Hepatocyte (in vitro differentiated cells): ENCODE measurements around the gene TTLL5. TPM values are rescaled to one million over a fixed set of nuclear protein-coding genes. Genes with fewer than 3 reads are reported as not detected.
A peak's percentile ranks its signal among the peaks of the same experiment; 100 is the strongest.

Experiments
- DNase-seq: peaks from one replicate; pipeline ENCODE4 v3.0.0-alpha.2; 2016; ENCODE audit warnings: low spot score
- H2AFZ ChIP-seq: fragments of 200-600 bp; sonication (generic); 2 replicates; pipeline ENCODE4 v1.6.0; 2016; ENCODE audit warnings: antibody characterized with exemption, mild to moderate bottlenecking
- H3K27ac ChIP-seq: fragments of 200-600 bp; sonication (generic); 2 replicates; pipeline ENCODE4 v1.5.1; 2016; ENCODE audit warnings: mild to moderate bottlenecking
- H3K27me3 ChIP-seq: fragments of 200-600 bp; sonication (generic); 2 replicates; pipeline ENCODE4 v1.6.1; 2016
- H3K36me3 ChIP-seq: fragments of 200-600 bp; sonication (generic); replicated peaks from 2 replicates; pipeline ENCODE4 v1.5.1; 2016; ENCODE audit warnings: low read depth; ENCODE audit not compliant: insufficient read depth
- H3K4me1 ChIP-seq: fragments of 200-600 bp; sonication (generic); 2 replicates; pipeline ENCODE4 v1.5.1; 2016; ENCODE audit warnings: mild to moderate bottlenecking, moderate library complexity; ENCODE audit not compliant: insufficient read depth
- H3K4me2 ChIP-seq: fragments of 200-600 bp; sonication (generic); 2 replicates; pipeline ENCODE4 v1.6.0; 2016
- H3K4me3 ChIP-seq: fragments of 200-600 bp; sonication (generic); 2 replicates; pipeline ENCODE4 v1.5.1; 2016; ENCODE audit warnings: mild to moderate bottlenecking
- H3K79me2 ChIP-seq: fragments of 200-600 bp; sonication (generic); 2 replicates; pipeline ENCODE4 v1.6.0; 2017; ENCODE audit warnings: mild to moderate bottlenecking
- H3K9me2 ChIP-seq: fragments of 200-600 bp; sonication (generic); replicated peaks from 2 replicates; pipeline ENCODE4 v1.6.0; 2017; ENCODE audit warnings: mild to moderate bottlenecking; ENCODE audit not compliant: insufficient read depth
- H3K9me3 ChIP-seq: fragments of 200-600 bp; sonication (generic); 2 replicates; pipeline ENCODE4 v1.5.1; 2016; ENCODE audit warnings: low read depth, mild to moderate bottlenecking
- H4K20me1 ChIP-seq: fragments of 200-600 bp; sonication (generic); 2 replicates; pipeline ENCODE4 v1.6.0; 2016; ENCODE audit warnings: mild to moderate bottlenecking; ENCODE audit not compliant: insufficient read depth, poor library complexity, severe bottlenecking
- EZH2 ChIP-seq: fragments of 200-600 bp; sonication (generic); IDR thresholded peaks from 2 replicates; pipeline ENCODE4 v1.6.1; 2016; ENCODE audit warnings: antibody characterized with exemption, mild to moderate bottlenecking, borderline replicate concordance
- EZH2phosphoT487 ChIP-seq: fragments of 200-600 bp; sonication (generic); IDR thresholded peaks from one replicate; pipeline ENCODE4 v1.6.1; 2018; ENCODE audit warnings: antibody characterized with exemption, mild to moderate bottlenecking, low read depth, moderate library complexity; ENCODE audit not compliant: unreplicated experiment, severe bottlenecking
- WGBS: methylation state at CpG from one replicate; pipeline ENCODE4 v1.1.6; 2016; ENCODE audit warnings: low lambda C conversion rate; ENCODE audit errors: missing lambda C conversion rate; 5-methylcytosine and 5-hydroxymethylcytosine counted together
- polyA plus RNA-seq: library from polyadenylated mRNA; unstranded; fragments of >200 nt; fragmentation: Nextera tagmentation; extraction: Ambion mirVana; gene quantifications from 2 replicates; pipeline ENCODE4 v1.2.1, GENCODE V29; 2016
- total RNA-seq: library from RNA; depleted of rRNA; stranded (reverse); fragments of >200 nt; gene quantifications from 2 replicates; pipeline ENCODE4 v1.2.3, GENCODE V29; 2014
- TF ChIP-seq, protein P1 (sequence below): fragments of 200-600 bp; sonication (generic); IDR thresholded peaks from 2 replicates; pipeline ENCODE4 v1.5.1; 2016; ENCODE audit warnings: antibody characterized with exemption, mild to moderate bottlenecking; ENCODE audit not compliant: poor library complexity

Gene TTLL5
- total and polyA plus RNA-seq, 2 experiments from 2014 or later = 8.9 to 11.1 TPM

DNA sequence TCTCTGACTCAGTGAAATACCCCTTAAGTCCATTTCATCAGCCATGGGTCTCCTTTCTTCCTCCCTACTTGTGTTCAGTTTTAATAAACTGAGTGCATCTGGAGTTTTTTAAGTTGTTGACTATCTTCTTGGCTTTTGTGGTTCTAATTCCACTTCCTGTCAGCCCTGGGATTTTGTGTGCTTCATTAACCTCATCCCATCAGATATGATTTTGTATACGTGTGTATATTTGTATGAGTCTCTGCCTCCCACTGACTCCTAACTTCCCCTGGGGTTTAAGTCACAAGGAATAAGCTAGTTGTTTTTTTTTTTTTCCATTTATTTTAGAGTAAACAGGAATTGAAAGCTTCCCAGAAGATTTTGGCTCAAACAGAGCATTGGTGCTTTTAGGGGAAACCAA, 62.7 kb downstream of the TTLL5 start:
- Histone ChIP-seq H3K4me2 (no peak overlapping the region), H2AFZ (no peak overlapping the region), H3K36me3 (no peaks in the 10 kb centered on the region), H4K20me1 (no peaks in the 10 kb centered on the region), H3K79me2 (no peaks in the 10 kb centered on the region), H3K4me3 (no peak overlapping the region), H3K27ac (peak overlapping the region; percentile 68), H3K9me3 (peaks cover 6% of the 10 kb centered on the region), H3K9me2 (no peaks in the 10 kb centered on the region), H3K27me3 (no peaks in the 10 kb centered on the region), H3K4me1 (no peaks in the 10 kb centered on the region)
- WGBS = 83% methylated on average over 1 of the region's 1 CpG
- no peak for DNase-seq
- TF ChIP-seq EZH2 (no peak), EZH2phosphoT487 (no peak)
- TF ChIP-seq, protein P1, sequence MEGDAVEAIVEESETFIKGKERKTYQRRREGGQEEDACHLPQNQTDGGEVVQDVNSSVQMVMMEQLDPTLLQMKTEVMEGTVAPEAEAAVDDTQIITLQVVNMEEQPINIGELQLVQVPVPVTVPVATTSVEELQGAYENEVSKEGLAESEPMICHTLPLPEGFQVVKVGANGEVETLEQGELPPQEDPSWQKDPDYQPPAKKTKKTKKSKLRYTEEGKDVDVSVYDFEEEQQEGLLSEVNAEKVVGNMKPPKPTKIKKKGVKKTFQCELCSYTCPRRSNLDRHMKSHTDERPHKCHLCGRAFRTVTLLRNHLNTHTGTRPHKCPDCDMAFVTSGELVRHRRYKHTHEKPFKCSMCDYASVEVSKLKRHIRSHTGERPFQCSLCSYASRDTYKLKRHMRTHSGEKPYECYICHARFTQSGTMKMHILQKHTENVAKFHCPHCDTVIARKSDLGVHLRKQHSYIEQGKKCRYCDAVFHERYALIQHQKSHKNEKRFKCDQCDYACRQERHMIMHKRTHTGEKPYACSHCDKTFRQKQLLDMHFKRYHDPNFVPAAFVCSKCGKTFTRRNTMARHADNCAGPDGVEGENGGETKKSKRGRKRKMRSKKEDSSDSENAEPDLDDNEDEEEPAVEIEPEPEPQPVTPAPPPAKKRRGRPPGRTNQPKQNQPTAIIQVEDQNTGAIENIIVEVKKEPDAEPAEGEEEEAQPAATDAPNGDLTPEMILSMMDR = no peak

DNA sequence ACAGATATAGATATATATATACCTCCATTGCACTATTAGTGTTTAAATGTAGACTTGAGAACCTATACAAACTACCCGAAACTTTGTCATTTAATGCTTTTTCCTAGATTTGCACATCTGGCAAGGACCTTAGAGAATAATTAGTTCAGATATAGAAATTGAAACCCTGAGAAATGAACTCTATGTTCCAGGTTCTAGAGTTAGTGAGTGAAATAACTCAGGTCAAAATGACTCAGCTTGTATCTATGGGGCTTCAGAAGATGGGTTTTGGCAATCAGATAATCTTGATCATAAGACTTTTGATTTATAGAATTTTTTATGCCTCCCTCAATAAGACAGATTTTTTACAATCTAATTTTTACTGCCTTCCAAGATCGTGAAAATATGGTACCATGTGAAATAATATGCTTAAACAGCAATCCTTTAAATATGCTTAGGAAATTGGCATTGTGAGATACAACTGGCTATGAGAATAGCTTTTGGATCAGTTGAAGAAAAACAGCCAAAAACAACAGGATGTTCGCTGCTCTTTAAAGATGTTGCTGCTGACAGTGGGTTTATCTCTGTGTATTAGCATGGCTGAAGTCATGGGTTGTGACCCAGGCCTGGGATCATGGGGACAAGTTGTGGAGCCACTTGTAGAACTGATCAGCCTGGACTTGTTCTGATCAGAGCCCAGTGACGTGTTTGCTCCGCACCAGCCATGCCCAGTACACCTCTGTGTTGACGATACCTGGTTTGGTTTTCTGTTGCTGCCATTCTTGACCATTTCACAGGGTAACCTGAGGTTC, 63.6 kb downstream of the TTLL5 start:
- no peak for TF ChIP-seq EZH2phosphoT487
- TF ChIP-seq, protein P1 = no peak
- no peak for TF ChIP-seq EZH2
- no peak for DNase-seq
- H3K36me3 ChIP-seq = no peaks in the 10 kb centered on the region
- H3K27ac ChIP-seq = peak overlapping the region; percentile 68
- H3K4me1 ChIP-seq = no peaks in the 10 kb centered on the region
- H3K79me2 ChIP-seq = no peaks in the 10 kb centered on the region
- 95% methylated on average over 6 of the region's 6 CpGs for WGBS
- no peaks in the 10 kb centered on the region for H3K9me2 ChIP-seq
- peaks cover 6% of the 10 kb centered on the region for H3K9me3 ChIP-seq
- H3K4me3 ChIP-seq = no peak overlapping the region
- H4K20me1 ChIP-seq = no peaks in the 10 kb centered on the region
- no peaks in the 10 kb centered on the region for H3K27me3 ChIP-seq
- no peak overlapping the region for H2AFZ ChIP-seq
- no peak overlapping the region for H3K4me2 ChIP-seq

DNA sequence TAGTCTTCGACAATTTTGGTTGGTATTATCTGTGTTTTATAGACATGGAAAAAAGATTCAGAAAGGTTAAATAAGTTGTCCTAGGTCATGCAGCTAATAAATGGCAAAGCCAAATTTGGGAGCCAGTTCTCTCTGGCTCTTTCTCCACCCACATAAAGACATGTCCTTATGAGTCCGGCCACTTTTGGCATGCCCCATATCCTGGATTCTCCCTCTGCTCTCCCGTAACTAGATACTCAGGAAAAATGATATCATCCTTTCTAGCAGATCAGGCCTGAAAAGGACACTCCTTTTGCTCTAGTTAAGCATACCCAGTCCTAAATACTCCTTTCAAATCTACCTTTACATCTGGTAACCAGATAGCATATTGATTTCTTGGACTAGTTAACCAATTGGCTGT, 64.4 kb downstream of the TTLL5 start:
- Histone ChIP-seq H2AFZ (no peak overlapping the region), H3K9me2 (no peaks in the 10 kb centered on the region), H4K20me1 (no peaks in the 10 kb centered on the region), H3K36me3 (no peaks in the 10 kb centered on the region), H3K4me2 (no peak overlapping the region), H3K9me3 (peaks cover 6% of the 10 kb centered on the region), H3K27me3 (no peaks in the 10 kb centered on the region), H3K4me1 (no peaks in the 10 kb centered on the region), H3K27ac (peak overlapping the region; percentile 2), H3K4me3 (no peak overlapping the region), H3K79me2 (no peaks in the 10 kb centered on the region)
- no peak for DNase-seq
- TF ChIP-seq EZH2 (no peak), EZH2phosphoT487 (no peak)
- TF ChIP-seq, protein P1 = no peak
- WGBS = 93% methylated on average over 3 of the region's 3 CpGs
